ENCODE data around the gene RAB4B. TPM values are rescaled to one million over a fixed set of nuclear protein-coding genes. Genes with fewer than 3 reads are reported as not detected.
"Not testable (repeated sequence)": the region's sequence is repeated elsewhere in the genome, so short reads cannot be mapped to it uniquely, and the experiment has no call there.

The RAB4B gene
- total and polyA plus RNA-seq, 2 donors (not counting 1 experiment from before 2014, with no cell fraction given): 108 to 141 TPM

- H3K27me3 Mint-ChIP-seq; H3K79me2 ChIP-seq (ENCODE audit: control insufficient read depth, insufficient read depth, low read length); H3K9me3 ChIP-seq (ENCODE audit: control extremely low read depth in 1 of 3, control insufficient read depth in 2 of 3, insufficient read depth in 1 of 3, low read length in 2 of 3); H4K20me1 ChIP-seq (ENCODE audit: control insufficient read depth, insufficient read depth, low read length, poor library complexity, severe bottlenecking); H3K36me3 ChIP-seq (replicated peaks in 1 of 2; ENCODE audit: control extremely low read depth in 1 of 2, control insufficient read depth in 1 of 2, extremely low read depth in 1 of 2, insufficient read depth in 2 of 2, low read length in 1 of 2); H3K27ac ChIP-seq (ENCODE audit: low read length in 2 of 2); H3K9me3 Mint-ChIP-seq (ENCODE audit: insufficient read depth); H3K27me3 ChIP-seq (replicated peaks in 1 of 4; ENCODE audit: control extremely low read depth in 1 of 4, control insufficient read depth in 3 of 4, insufficient read depth in 4 of 4, low read length in 3 of 4): not testable (repeated sequence)
- Mint-ChIP-seq H3K4me3 (peak overlapping the region; percentile 92), H3K4me1 (peaks cover 29% of the 10 kb centered on the region), H3K27ac (peak overlapping the region; percentile 83)
- Histone ChIP-seq H3K4me2 (replicated peaks; ENCODE audit: low read depth, low read length, poor library complexity, severe bottlenecking) (peak overlapping the region; percentile 56), H3K9ac (ENCODE audit: low read length) (peak overlapping the region; percentile 59), H2AFZ (ENCODE audit: insufficient read depth, low read depth, low read length, poor library complexity, severe bottlenecking) (peak overlapping the region; percentile 82), H3K4me3 (ENCODE audit: control extremely low read depth in 1 of 5, extremely low read depth in 1 of 5, insufficient read depth in 1 of 5, low read depth in 2 of 5, low read length in 4 of 5) (peak overlapping the region in 4 of 5 experiments; percentile 14 to 61 (median 45)), H3K4me1 (ENCODE audit: control insufficient read depth in 2 of 2, insufficient read depth in 2 of 2, low read length in 2 of 2) (peaks cover 14 to 33% of the 10 kb centered on the region in 2 donors)
- ChIA-PET POLR2A (interaction anchor here (0.5 to 3.1 kb wide), 7 partner anchors 20 to 446 kb away, joined by 3 to 15 read pairs (median 5); partner anchors contain the start of genes COQ8B, EGLN2, HNRNPUL1 and ITPKC), CTCF (interaction anchor here (0.6 to 3.8 kb wide), 27 partner anchors 7 to 495 kb away, joined by 3 to 117 read pairs (median 5); partner anchors contain the start of genes ACTMAP, COQ8B, EGLN2 and ITPKC)
- DNase-seq: peak; percentile 81
- ATAC-seq (ENCODE audit: low read depth): peak; percentile 89
- TF ChIP-seq, protein P1, sequence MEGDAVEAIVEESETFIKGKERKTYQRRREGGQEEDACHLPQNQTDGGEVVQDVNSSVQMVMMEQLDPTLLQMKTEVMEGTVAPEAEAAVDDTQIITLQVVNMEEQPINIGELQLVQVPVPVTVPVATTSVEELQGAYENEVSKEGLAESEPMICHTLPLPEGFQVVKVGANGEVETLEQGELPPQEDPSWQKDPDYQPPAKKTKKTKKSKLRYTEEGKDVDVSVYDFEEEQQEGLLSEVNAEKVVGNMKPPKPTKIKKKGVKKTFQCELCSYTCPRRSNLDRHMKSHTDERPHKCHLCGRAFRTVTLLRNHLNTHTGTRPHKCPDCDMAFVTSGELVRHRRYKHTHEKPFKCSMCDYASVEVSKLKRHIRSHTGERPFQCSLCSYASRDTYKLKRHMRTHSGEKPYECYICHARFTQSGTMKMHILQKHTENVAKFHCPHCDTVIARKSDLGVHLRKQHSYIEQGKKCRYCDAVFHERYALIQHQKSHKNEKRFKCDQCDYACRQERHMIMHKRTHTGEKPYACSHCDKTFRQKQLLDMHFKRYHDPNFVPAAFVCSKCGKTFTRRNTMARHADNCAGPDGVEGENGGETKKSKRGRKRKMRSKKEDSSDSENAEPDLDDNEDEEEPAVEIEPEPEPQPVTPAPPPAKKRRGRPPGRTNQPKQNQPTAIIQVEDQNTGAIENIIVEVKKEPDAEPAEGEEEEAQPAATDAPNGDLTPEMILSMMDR (IDR thresholded peaks at IDR 0.05): peak; percentile 63
- 38% methylated on average over 17 of the region's 36 CpGs for WGBS (ENCODE audit: insufficient coverage)
- intact Hi-C loops (cut with micrococcal nuclease): loop anchor here (1.0 to 5.0 kb wide), 3 partner anchors 41 to 155 kb away; partner anchors contain the start of genes ACTMAP, MIA, RAB4B and SNRPA
Observed at GRCh38 chr19:40818480-40819399, 40.7 kb downstream of the RAB4B start.

All from B cell (primary cell).